ENCODE data around the gene TRIM44. TPM values are rescaled to one million over a fixed set of nuclear protein-coding genes. Genes with fewer than 3 reads are reported as not detected.

TRIM44 gene
- polyA plus RNA-seq, 1 donor (not counting 4 experiments of a cell fraction or from before 2014, with no cell fraction given) = 48.3 TPM

DNA sequence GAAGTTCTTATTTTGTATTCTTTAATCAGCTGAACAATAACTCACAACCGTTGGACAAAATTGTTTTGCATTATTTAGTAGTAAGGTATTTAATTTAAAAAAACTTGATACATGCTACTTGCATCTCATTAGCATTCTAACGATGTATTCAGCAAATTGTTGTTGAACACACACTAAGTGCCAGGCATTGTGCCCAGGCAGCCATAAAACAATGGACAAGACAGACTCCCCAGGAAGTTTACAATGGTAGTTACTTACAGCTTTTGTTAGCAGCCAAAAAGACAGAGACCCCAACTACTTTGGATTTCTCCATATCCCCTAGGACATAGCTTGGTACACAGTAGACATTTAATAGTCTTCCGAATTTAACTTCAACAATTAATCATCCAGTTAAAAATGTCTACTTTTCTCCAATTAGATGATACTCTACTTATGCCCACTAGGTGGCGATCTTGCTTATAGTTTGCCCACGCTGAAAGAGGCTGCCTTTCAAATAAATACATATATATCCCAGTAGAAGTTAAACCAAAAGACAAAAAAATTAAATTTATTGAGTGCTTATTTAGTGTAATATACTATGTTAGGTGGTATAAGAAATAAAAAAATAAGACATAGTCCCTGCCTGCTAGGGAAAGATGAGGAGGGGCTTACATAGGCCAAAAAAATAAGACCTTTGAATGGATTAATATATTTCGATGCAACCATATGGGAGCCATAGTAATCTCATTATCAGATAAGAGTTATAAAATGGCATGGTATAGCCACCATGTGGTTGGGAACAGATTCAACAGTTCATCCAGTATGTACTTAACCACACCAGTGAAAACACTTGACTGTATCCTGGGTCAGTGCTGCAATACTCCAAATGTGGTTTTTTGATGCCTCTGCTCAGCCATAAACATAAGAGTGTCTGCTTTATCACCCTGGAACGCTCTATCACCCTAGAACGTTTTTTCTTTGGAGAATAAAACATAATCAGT lies 46.4 kb upstream of the TRIM44 start:
- Histone ChIP-seq H3K4me1 (ENCODE audit: control insufficient read depth, extremely low read depth, insufficient read depth, low read length) (peaks cover 30% of the 10 kb centered on the region), H3K9me3 (ENCODE audit: control insufficient read depth, low read depth, low read length) (no peaks in the 10 kb centered on the region), H3K4me3 (ENCODE audit: control insufficient read depth in 2 of 3, extremely low read depth in 1 of 3, insufficient read depth in 2 of 3, low read depth in 1 of 3, low read length in 3 of 3) (no peak overlapping the region), H4K20me1 (ENCODE audit: control insufficient read depth, extremely low read depth, insufficient read depth, low read length) (no peaks in the 10 kb centered on the region), H3K4me2 (ENCODE audit: control insufficient read depth, extremely low read depth, insufficient read depth, low read depth, low read length) (no peak overlapping the region), H3K9ac (ENCODE audit: control insufficient read depth, extremely low read depth, insufficient read depth, low read length) (no peak overlapping the region), H3K27ac (ENCODE audit: control insufficient read depth, insufficient read depth, low read length) (no peak overlapping the region), H3K9me1 (ENCODE audit: control insufficient read depth, extremely low read depth, insufficient read depth, low read length) (no peaks in the 10 kb centered on the region), H3K36me3 (ENCODE audit: control insufficient read depth in 2 of 2, extremely low read depth in 1 of 2, insufficient read depth in 2 of 2, low read length in 2 of 2) (peaks cover 0 to 8% of the 10 kb centered on the region in 2 experiments), H3K79me2 (ENCODE audit: control insufficient read depth, insufficient read depth, low read length) (peaks cover 26% of the 10 kb centered on the region), H2AFZ (ENCODE audit: control insufficient read depth, low read length) (no peak overlapping the region), H3K27me3 (ENCODE audit: control insufficient read depth, extremely low read depth, insufficient read depth, low read length) (no peaks in the 10 kb centered on the region)
- dilution Hi-C loops (cut with MboI; ENCODE audit: extremely low pct_ligation_motif_present, low sequenced_read_pairs) = loop anchor here (25.0 kb wide), 1 partner anchor 196 kb away; no protein-coding TSS in a partner anchor
- no peak for TF ChIP-seq EZH2 (IDR thresholded peaks at IDR 0.05; ENCODE audit: low read length)
- TF ChIP-seq, protein P1, sequence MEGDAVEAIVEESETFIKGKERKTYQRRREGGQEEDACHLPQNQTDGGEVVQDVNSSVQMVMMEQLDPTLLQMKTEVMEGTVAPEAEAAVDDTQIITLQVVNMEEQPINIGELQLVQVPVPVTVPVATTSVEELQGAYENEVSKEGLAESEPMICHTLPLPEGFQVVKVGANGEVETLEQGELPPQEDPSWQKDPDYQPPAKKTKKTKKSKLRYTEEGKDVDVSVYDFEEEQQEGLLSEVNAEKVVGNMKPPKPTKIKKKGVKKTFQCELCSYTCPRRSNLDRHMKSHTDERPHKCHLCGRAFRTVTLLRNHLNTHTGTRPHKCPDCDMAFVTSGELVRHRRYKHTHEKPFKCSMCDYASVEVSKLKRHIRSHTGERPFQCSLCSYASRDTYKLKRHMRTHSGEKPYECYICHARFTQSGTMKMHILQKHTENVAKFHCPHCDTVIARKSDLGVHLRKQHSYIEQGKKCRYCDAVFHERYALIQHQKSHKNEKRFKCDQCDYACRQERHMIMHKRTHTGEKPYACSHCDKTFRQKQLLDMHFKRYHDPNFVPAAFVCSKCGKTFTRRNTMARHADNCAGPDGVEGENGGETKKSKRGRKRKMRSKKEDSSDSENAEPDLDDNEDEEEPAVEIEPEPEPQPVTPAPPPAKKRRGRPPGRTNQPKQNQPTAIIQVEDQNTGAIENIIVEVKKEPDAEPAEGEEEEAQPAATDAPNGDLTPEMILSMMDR (optimal IDR thresholded peaks at IDR 0.05 in 1 of 3, IDR thresholded peaks at IDR 0.05 in 1 of 3, conservative IDR thresholded peaks at IDR 0.05 in 1 of 3; ENCODE audit: extremely low read depth in 1 of 3, insufficient read depth in 2 of 3, low read length in 3 of 3) = peak in 2 of 3 experiments; percentile 32 to 58
- FAIRE-seq (peak; percentile 13), DNase-seq (ENCODE audit: low read depth, low spot score) (no peak)

DNA sequence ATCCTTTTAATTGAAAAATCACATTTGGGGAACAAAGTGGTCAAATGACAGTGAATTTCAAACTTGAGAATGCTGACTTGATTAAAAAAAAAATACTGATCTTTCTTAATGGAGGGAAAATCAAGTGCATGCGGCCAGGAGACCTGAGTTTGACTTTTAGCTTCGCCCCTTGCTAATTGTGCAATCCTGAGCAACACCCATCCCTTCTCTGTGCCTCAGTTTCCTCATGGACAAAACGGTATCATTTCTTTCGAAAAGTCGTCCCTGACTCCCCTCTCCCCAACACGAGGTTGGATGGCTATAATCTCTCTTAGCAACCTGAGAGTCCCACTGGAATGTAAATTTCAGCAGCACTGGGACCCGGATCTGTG lies 45.3 kb upstream of the TRIM44 start:
- Histone ChIP-seq H3K4me3 (ENCODE audit: control insufficient read depth in 2 of 3, extremely low read depth in 1 of 3, insufficient read depth in 2 of 3, low read depth in 1 of 3, low read length in 3 of 3) (peak overlapping the region; percentile 50 to 91 (median 56)), H3K9me3 (ENCODE audit: control insufficient read depth, low read depth, low read length) (no peaks in the 10 kb centered on the region), H3K9ac (ENCODE audit: control insufficient read depth, extremely low read depth, insufficient read depth, low read length) (peak overlapping the region; percentile 91), H3K79me2 (ENCODE audit: control insufficient read depth, insufficient read depth, low read length) (peaks cover 32% of the 10 kb centered on the region), H2AFZ (ENCODE audit: control insufficient read depth, low read length) (peak overlapping the region; percentile 48), H3K9me1 (ENCODE audit: control insufficient read depth, extremely low read depth, insufficient read depth, low read length) (no peaks in the 10 kb centered on the region), H3K4me1 (ENCODE audit: control insufficient read depth, extremely low read depth, insufficient read depth, low read length) (peaks cover 40% of the 10 kb centered on the region), H3K27ac (ENCODE audit: control insufficient read depth, insufficient read depth, low read length) (peak overlapping the region; percentile 95), H4K20me1 (ENCODE audit: control insufficient read depth, extremely low read depth, insufficient read depth, low read length) (no peaks in the 10 kb centered on the region), H3K36me3 (ENCODE audit: control insufficient read depth in 2 of 2, extremely low read depth in 1 of 2, insufficient read depth in 2 of 2, low read length in 2 of 2) (peaks cover 0 to 10% of the 10 kb centered on the region in 2 experiments), H3K27me3 (ENCODE audit: control insufficient read depth, extremely low read depth, insufficient read depth, low read length) (no peaks in the 10 kb centered on the region), H3K4me2 (ENCODE audit: control insufficient read depth, extremely low read depth, insufficient read depth, low read depth, low read length) (peak overlapping the region; percentile 68)
- dilution Hi-C loops (cut with MboI; ENCODE audit: extremely low pct_ligation_motif_present, low sequenced_read_pairs) = loop anchor here (25.0 kb wide), 1 partner anchor 195 kb away; no protein-coding TSS in a partner anchor
- DNase-seq (ENCODE audit: low read depth, low spot score) = no peak
- no peak for TF ChIP-seq EZH2 (IDR thresholded peaks at IDR 0.05; ENCODE audit: low read length)
- TF ChIP-seq, protein P1 (optimal IDR thresholded peaks at IDR 0.05 in 1 of 3, IDR thresholded peaks at IDR 0.05 in 1 of 3, conservative IDR thresholded peaks at IDR 0.05 in 1 of 3; ENCODE audit: extremely low read depth in 1 of 3, insufficient read depth in 2 of 3, low read length in 3 of 3) = no peak
- FAIRE-seq = no peak
